NCI-H460 (cell line): ENCODE data around the gene ESR1. TPM values are rescaled to one million over a fixed set of nuclear protein-coding genes. Genes with fewer than 3 reads are reported as not detected.

Experiments
- DNase-seq: peaks from one replicate; pipeline ENCODE4 v3.0.0-alpha.2; 2016; ENCODE audit warnings: low read depth; ENCODE audit errors: extremely low read depth
- total RNA-seq: library from RNA; depleted of rRNA; stranded (reverse); fragments of >200 nt; shearing (Covaris generic); gene quantifications from 2 replicates; pipeline ENCODE4 v1.2.3, GENCODE V29; 2014

Gene ESR1
- total RNA-seq, 1 experiment from 2014 or later = 0.35 TPM

- DNase-seq = no peak
These were observed 359.0 kb downstream of the ESR1 start for GRCh38 chr6:152166497-152166896.

GRCh38 chr6:152166897-152167296, 359.4 kb downstream of the ESR1 start:
- no peak for DNase-seq

GRCh38 chr6:152167641-152168603, 360.4 kb downstream of the ESR1 start:
- no peak for DNase-seq

GRCh38 chr6:152170313-152170701, 362.8 kb downstream of the ESR1 start:
- no peak for DNase-seq

GRCh38 chr6:152170702-152171667, 363.5 kb downstream of the ESR1 start:
- DNase-seq = no peak

- DNase-seq = no peak
These were observed 365.8 kb downstream of the ESR1 start for GRCh38 chr6:152173321-152173720.

GRCh38 chr6:152173957-152174356, 366.5 kb downstream of the ESR1 start:
- no peak for DNase-seq

- no peak for DNase-seq
These were observed 368.8 kb downstream of the ESR1 start for GRCh38 chr6:152176268-152176667.
